NCI-H748 (cell line): ENCODE data around the gene ACOT12.
A peak's percentile ranks its signal among the peaks of the same experiment; 100 is the strongest.
"Not testable (repeated sequence)": the region's sequence is repeated elsewhere in the genome, so short reads cannot be mapped to it uniquely, and the experiment has no call there.

Experiments used
- DNase-seq: peaks from one replicate; lab custom pipeline; 2025; ENCODE audit not compliant: unreplicated experiment; lab: John Stamatoyannopoulos, UW

Gene ACOT12

DNA sequence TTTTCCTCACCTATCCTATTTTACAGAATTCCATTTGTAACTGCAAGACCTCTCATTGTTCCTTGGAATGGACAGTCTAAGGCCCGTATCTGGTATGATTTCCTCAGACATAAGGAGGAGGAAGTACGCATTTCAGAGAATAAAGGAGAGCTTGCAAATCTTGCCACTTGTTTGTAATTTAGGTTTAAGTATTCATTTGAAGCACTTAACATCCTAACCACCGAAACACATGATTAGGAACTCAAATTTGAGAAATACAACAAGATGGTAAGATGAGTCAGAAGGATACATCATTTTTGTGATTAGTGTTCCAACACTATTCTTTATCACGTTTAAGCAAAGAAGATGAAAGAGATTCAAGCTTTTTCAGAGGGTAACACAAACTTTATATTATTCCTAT lies 96.4 kb downstream of the ACOT12 start:
- no peak for DNase-seq

DNA sequence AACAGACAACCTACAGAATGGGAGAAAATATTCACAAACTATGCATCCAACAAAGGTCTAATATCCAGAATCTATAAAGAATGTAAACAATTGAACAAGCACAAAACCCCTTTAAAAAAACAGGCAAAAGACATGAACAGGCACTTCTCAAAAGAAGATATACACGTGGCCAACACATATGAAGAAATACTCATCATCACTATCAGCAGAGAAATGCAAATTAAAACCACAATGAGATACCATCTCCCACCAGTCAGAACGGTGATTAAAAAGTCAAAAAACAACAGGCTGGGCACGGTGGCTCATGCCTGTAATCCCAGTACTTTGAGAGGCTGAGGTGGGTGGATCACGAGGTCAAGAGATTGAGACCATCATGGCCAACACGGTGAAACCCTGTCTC lies 99.9 kb downstream of the ACOT12 start:
- DNase-seq: not testable (repeated sequence)

DNA sequence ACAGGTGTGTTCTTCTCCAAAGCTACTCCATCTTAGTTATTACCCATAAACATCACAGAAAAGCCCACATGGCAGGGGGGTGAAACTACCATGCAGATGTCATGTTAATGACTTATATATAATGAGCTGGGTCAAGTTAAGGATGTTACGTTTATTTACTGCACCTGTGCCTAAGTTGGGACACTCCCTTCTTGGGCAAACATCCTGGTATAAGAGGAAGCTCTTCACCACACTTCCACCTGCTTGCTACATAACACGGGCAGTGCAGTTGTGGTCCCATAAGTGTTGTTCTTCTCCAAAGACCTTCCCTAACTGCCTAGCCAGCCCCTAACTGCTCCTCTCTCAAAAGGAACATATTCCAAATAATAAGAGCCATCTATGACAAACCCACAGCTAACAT lies 101.8 kb downstream of the ACOT12 start:
- DNase-seq: peak; percentile 6

DNA sequence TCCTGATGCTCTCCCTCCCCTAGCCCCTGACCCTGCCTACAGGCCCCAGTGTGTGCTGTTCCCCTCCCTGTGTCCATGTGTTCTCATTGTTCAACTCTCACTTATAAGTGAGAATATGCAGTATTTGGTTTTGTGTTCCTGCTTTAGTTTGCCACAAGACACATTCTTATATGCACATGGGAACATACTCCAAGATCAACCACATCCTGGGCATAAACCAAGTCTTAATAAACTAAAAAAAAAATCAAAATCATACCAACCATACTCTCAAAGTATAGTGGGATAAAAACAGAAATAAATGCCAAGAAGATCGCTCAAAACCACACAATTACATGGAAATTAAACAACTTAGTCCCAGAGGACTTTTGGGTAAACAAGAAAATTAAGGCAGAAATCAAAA lies 103.8 kb downstream of the ACOT12 start:
- no peak for DNase-seq

DNA sequence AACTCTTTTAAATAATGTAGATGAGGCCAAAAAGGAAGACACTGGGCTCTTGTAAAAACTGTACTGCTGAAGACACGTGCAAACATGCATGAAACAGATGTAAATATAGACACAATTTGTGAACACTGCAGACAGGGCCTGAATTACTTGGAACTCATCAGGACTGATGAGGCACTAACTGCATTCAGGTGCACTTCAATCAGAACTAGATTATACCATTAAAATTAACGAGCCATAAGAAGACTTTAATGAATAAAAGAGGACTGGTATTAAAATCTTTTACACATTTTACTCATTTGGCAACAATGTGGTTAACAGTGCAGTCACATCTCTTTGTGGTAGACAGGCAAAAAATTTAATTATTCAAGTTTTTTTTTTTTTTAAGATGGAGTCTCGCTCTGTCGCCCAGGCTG lies 105.9 kb downstream of the ACOT12 start:
- DNase-seq: no peak

DNA sequence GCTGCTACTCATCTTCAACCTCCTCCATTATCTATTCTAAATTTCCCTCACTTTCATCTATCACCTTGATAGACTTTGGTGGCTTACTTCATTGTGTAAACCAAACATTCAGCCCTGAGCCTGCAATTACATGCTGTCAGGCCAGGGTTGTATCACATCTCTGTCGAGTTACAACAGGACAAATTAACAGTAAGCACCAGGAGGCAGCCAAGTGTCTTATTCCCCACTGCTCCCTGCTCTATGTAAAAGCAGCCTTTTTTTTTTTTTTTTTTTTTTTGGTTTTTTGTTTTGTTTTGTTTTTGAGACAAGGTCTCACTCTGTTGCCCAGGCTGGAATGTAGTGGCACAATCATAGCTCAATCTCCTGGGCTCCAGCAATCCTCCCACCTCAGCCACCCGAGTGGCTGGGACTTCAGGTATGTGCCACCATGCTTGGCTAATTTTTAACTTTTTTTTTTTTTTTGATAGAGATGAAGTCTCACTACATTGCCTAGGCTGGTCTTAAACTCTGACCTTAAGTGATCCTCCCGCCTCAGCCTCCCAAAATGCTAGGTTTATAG lies 107.8 kb downstream of the ACOT12 start:
- no peak for DNase-seq

DNA sequence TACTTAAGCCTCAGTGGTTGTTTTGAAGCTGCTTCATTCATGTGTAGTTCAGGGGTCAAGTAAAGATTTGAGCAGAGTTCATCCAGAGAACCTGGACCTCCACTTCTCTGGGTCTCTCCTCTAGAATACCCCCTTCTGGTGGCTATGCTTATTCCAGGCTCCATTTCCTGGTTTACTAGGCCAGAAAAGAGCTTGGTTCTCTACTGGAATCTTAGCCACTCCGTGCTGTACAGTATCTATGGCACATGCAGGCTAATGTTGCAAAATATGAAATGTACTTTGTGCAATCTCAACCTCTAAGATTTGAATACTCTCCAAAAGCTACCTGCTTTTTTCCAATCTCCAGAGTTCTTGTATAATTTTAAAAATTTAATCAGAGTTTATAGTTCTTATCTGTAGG lies 110.0 kb downstream of the ACOT12 start:
- no peak for DNase-seq
